Measurements from ENCODE around the gene DHX35.

DNA sequence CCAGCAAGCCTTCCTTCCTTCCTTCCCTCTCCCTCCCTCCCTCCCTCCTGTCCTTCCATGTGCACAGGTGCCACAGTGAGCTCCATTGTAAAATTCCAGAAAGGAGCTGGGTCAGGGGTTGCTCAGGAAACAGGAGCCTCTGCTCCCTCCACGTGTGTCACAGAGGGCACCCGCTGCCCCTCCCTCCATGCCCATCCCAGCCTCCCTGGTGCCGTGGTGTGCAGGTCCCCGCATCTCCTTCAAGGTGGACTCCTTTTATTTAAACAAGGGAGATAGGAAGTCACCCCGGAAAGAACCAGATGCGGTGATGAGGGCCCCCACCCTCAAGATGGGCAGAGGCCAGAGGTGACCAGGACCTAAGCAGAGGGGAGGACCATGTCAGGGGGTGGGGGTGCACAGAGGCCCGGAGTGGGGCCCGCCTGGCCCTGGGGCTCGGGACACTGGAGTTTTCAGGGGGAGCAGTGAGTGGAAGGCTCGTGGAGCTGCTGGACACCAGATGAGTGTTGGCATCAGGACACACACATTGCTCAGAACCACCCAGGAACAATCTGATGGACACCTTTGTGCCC, 85.4 kb downstream of the DHX35 start:
- TF ChIP-seq ZNF230 (CRISPR knock-in tag; IDR thresholded peaks at IDR 0.05) (no peak), EP300 (IDR thresholded peaks at IDR 0.05; ENCODE audit: low read depth in 2 of 2, low read length in 2 of 2) (no peak), EP300 (CRISPR knock-in tag; IDR thresholded peaks at IDR 0.05; ENCODE audit: borderline replicate concordance) (no peak), HDAC1 (CRISPR knock-in tag; IDR thresholded peaks at IDR 0.05) (no peak), ZNF24 (IDR thresholded peaks at IDR 0.05) (no peak), KLF15 (CRISPR knock-in tag; IDR thresholded peaks at IDR 0.05; ENCODE audit: borderline replicate concordance) (no peak), CHD2 (IDR thresholded peaks at IDR 0.05; ENCODE audit: low read depth, low read length) (no peak), RBFOX2 (IDR thresholded peaks at IDR 0.05; ENCODE audit: low read depth, low read length) (no peak)
- TF ChIP-seq, protein P1, sequence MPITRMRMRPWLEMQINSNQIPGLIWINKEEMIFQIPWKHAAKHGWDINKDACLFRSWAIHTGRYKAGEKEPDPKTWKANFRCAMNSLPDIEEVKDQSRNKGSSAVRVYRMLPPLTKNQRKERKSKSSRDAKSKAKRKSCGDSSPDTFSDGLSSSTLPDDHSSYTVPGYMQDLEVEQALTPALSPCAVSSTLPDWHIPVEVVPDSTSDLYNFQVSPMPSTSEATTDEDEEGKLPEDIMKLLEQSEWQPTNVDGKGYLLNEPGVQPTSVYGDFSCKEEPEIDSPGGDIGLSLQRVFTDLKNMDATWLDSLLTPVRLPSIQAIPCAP (CRISPR knock-in tag; IDR thresholded peaks at IDR 0.05; ENCODE audit: low read depth) = no peak
- TF ChIP-seq, protein P2, sequence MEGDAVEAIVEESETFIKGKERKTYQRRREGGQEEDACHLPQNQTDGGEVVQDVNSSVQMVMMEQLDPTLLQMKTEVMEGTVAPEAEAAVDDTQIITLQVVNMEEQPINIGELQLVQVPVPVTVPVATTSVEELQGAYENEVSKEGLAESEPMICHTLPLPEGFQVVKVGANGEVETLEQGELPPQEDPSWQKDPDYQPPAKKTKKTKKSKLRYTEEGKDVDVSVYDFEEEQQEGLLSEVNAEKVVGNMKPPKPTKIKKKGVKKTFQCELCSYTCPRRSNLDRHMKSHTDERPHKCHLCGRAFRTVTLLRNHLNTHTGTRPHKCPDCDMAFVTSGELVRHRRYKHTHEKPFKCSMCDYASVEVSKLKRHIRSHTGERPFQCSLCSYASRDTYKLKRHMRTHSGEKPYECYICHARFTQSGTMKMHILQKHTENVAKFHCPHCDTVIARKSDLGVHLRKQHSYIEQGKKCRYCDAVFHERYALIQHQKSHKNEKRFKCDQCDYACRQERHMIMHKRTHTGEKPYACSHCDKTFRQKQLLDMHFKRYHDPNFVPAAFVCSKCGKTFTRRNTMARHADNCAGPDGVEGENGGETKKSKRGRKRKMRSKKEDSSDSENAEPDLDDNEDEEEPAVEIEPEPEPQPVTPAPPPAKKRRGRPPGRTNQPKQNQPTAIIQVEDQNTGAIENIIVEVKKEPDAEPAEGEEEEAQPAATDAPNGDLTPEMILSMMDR (CRISPR knock-in tag; IDR thresholded peaks at IDR 0.05) = no peak
- TF ChIP-seq, protein P3, sequence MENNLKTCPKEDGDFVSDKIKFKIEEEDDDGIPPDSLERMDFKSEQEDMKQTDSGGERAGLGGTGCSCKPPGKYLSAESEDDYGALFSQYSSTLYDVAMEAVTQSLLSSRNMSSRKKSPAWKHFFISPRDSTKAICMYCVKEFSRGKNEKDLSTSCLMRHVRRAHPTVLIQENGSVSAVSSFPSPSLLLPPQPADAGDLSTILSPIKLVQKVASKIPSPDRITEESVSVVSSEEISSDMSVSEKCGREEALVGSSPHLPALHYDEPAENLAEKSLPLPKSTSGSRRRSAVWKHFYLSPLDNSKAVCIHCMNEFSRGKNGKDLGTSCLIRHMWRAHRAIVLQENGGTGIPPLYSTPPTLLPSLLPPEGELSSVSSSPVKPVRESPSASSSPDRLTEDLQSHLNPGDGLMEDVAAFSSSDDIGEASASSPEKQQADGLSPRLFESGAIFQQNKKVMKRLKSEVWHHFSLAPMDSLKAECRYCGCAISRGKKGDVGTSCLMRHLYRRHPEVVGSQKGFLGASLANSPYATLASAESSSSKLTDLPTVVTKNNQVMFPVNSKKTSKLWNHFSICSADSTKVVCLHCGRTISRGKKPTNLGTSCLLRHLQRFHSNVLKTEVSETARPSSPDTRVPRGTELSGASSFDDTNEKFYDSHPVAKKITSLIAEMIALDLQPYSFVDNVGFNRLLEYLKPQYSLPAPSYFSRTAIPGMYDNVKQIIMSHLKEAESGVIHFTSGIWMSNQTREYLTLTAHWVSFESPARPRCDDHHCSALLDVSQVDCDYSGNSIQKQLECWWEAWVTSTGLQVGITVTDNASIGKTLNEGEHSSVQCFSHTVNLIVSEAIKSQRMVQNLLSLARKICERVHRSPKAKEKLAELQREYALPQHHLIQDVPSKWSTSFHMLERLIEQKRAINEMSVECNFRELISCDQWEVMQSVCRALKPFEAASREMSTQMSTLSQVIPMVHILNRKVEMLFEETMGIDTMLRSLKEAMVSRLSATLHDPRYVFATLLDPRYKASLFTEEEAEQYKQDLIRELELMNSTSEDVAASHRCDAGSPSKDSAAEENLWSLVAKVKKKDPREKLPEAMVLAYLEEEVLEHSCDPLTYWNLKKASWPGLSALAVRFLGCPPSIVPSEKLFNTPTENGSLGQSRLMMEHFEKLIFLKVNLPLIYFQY (CRISPR knock-in tag; IDR thresholded peaks at IDR 0.05; ENCODE audit: borderline replicate concordance) = no peak

Data from HepG2 (cell line).